Body of pancreas (tissue), 4 donors: ENCODE data around the gene WDR26. TPM values are rescaled to one million over a fixed set of nuclear protein-coding genes. Genes with fewer than 3 reads are reported as not detected.
A peak's percentile ranks its signal among the peaks of the same experiment; 100 is the strongest.

Experiments used
- ATAC-seq: fragments of 150-250 bp; one replicate; pipeline ENCODE4 v1.9.1; 2016
- DNase-seq, 4 donors: peaks; one replicate each; pipeline ENCODE4 v3.0.0-alpha.2; 2019
- H3K27ac ChIP-seq, 4 donors: fragments of 200-600 bp; sonication (generic); 1 replicate in 3 of 4; 2 replicates in 1 of 4; pipeline versions ENCODE4 v1.5.1 to v1.6.1; 2016 to 2019; ENCODE audit warnings: mild to moderate bottlenecking in 1 of 4, mixed read lengths in 1 of 4, moderate library complexity in 1 of 4
- H3K27me3 ChIP-seq, 2 donors: fragments of 200-600 bp; sonication (generic); one replicate each; pipeline ENCODE4 v1.6.0; 2016; ENCODE audit warnings: mild to moderate bottlenecking in 1 of 2
- H3K36me3 ChIP-seq, 2 donors: fragments of 200-600 bp; sonication (generic); replicated peaks in 1 of 2; 2 replicates each; pipeline ENCODE4 v1.5.1; 2016; ENCODE audit warnings: low read depth in 2 of 2; ENCODE audit not compliant: insufficient read depth in 1 of 2
- H3K4me1 ChIP-seq: fragments of 200-600 bp; sonication (generic); one replicate; pipeline ENCODE4 v1.6.0; 2016
- H3K4me3 ChIP-seq, 2 donors: fragments of 200-600 bp; sonication (generic); 1 replicate in 1 of 2; 2 replicates in 1 of 2; pipeline ENCODE4 v1.5.1; 2016 to 2019
- H3K9me3 ChIP-seq, 3 donors: fragments of 200-600 bp; sonication (generic); 1 replicate in 2 of 3; 2 replicates in 1 of 3; pipeline ENCODE4 v1.5.1; 2016
- POLR2A ChIP-seq, 3 donors: fragments of 450-650 bp; IDR thresholded peaks; one replicate each; pipeline ENCODE4 v1.6.1; 2016; ENCODE audit warnings: antibody characterized with exemption in 3 of 3, mild to moderate bottlenecking in 2 of 3
- WGBS, 2 donors: methylation state at CpG; one replicate each; pipeline ENCODE4 v1.1.5; 2017; 5-methylcytosine and 5-hydroxymethylcytosine counted together
- intact Hi-C: fragments of 100-400 bp; cut with DNase I; formaldehyde crosslinking; loops from one replicate; pipeline ENCODE4 v1.15.1; 2023
- total RNA-seq, 2 donors: library from RNA; depleted of rRNA; stranded (reverse); fragments of >200 nt; gene quantifications; one replicate each; pipeline ENCODE4 v1.1.0, GENCODE V29; 2016
- TF ChIP-seq, protein P1 (sequence below), 7 experiments: fragments of 450-650 bp in 4 of 7; fragments of 200-600 bp in 3 of 7; sonication (generic) in 3 of 7; IDR thresholded peaks; one replicate each; pipeline ENCODE4 v1.5.1; 2016 to 2019; ENCODE audit warnings: antibody characterized with exemption in 7 of 7

WDR26 gene
- total RNA-seq, 2 donors from 2014 or later: 29.3 to 49.3 TPM

DNA sequence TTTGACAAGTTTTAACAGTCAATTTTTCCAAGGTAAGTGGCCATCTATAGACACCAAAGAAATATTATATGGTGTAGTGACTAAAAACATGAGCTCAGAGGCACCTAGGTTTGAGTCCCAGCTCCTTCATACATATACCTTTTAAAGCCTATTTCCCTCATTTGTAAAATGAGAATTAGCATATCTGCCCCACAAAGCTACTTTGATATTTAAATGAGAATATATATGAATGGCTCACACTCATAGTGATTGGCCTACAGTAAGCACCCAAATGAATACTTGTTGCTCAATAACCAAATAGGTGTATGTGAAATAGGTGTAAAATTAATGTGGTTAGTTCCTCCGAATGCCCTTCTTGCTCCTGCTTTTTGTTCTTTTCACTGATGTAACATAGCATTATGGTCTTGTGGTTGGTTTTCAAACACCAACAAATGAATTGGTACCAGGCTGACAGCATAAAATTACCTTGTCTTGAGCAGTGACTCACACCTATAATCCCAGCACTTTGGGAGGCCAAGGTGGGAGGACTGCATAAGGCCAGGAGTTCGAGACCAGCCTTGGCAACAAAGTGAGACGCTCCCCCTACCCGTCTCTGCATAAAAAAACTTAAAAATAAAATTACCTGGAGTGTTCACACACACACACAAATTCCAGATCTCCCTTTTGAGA is 52.6 kb downstream of the WDR26 start:
- WGBS, 2 donors: 87 to 92% methylated on average over 4 of the region's 4 CpGs
- no peak for DNase-seq
- H3K4me3 ChIP-seq: no peak overlapping the region
- H3K9me3 ChIP-seq: no peaks in the 10 kb centered on the region
- no peak for ATAC-seq
- TF ChIP-seq POLR2A (IDR thresholded peaks at IDR 0.05): no peak
- TF ChIP-seq, protein P1, sequence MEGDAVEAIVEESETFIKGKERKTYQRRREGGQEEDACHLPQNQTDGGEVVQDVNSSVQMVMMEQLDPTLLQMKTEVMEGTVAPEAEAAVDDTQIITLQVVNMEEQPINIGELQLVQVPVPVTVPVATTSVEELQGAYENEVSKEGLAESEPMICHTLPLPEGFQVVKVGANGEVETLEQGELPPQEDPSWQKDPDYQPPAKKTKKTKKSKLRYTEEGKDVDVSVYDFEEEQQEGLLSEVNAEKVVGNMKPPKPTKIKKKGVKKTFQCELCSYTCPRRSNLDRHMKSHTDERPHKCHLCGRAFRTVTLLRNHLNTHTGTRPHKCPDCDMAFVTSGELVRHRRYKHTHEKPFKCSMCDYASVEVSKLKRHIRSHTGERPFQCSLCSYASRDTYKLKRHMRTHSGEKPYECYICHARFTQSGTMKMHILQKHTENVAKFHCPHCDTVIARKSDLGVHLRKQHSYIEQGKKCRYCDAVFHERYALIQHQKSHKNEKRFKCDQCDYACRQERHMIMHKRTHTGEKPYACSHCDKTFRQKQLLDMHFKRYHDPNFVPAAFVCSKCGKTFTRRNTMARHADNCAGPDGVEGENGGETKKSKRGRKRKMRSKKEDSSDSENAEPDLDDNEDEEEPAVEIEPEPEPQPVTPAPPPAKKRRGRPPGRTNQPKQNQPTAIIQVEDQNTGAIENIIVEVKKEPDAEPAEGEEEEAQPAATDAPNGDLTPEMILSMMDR (IDR thresholded peaks at IDR 0.05): no peak
- intact Hi-C loops: no loop called here
- no peaks in the 10 kb centered on the region for H3K4me1 ChIP-seq
- no peaks in the 10 kb centered on the region for H3K36me3 ChIP-seq
- no peak overlapping the region for H3K27ac ChIP-seq
- H3K27me3 ChIP-seq: no peaks in the 10 kb centered on the region

DNA sequence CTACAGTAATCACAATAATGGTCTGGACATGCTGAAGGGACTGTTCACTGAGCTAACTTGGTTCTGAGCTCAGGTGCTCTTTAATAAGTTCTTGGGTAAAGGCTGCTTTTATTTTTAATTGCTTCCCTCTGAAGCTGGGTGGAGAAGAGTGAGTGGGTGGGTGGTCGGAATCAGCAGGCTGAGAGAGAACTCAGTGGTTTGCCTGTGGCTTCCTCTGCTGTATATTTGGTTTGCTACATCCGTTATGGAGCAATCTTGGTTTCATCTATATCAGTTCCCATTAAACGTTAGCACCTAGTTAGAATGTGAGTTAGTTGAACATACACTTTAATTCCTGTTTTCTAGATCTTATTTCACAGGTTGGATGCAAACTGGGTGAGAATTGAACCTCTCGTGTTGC is 54.6 kb downstream of the WDR26 start:
- H3K36me3 ChIP-seq: peaks cover 0 to 7% of the 10 kb centered on the region in 2 donors
- no peaks in the 10 kb centered on the region for H3K9me3 ChIP-seq
- H3K4me3 ChIP-seq: no peak overlapping the region
- no peaks in the 10 kb centered on the region for H3K4me1 ChIP-seq
- DNase-seq: peak in 1 of 4 donors; percentile 19
- WGBS, 2 donors: 54 to 64% methylated on average over 4 of the region's 4 CpGs
- no peak overlapping the region for H3K27ac ChIP-seq
- H3K27me3 ChIP-seq: no peaks in the 10 kb centered on the region
- ATAC-seq: no peak
- intact Hi-C loops: no loop called here
- TF ChIP-seq, protein P1 (IDR thresholded peaks at IDR 0.05): no peak
- TF ChIP-seq POLR2A (IDR thresholded peaks at IDR 0.05): no peak

DNA sequence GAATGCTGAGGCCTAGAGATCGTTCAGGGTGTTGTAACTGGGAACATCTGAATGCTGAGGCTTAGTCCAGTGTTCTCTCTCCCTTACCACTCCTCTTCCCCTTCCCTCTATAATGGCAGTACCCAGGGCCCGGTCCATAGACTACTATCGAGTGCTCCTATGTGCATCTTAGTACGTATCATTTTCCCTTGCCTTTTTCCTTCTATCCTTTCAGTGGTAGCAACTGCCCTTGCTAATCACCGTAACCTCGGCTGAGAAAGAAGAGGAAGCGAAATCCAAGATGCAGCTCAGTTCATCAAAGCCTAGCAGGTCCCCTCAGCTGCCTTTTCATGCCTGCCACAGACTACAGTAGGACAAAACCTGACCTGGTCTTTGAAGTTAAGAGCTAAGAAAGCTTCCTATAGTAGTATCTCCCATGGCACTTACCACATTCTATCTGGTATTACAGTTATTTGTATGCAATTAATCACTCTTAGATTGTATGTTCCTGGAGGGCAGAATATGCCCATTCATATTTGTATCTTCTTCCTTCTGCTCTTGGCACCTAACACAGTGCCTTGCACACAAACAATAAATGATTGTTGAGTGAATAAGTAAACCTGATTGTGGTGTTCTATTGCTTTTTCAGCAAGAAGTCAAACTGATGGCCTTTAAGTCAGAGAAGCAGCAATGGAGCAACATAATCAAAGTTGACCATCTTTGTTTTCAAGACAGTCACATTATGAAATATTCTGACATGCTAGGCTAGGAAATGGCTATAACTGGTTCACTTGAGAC is 55.6 kb downstream of the WDR26 start:
- intact Hi-C loops: no loop called here
- Histone ChIP-seq H3K4me3 (no peak overlapping the region), H3K9me3 (no peaks in the 10 kb centered on the region), H3K4me1 (no peaks in the 10 kb centered on the region), H3K27me3 (no peaks in the 10 kb centered on the region), H3K27ac (peak overlapping the region in 1 of 4 donors; percentile 27), H3K36me3 (peaks cover 0 to 9% of the 10 kb centered on the region in 2 donors)
- no peak for ATAC-seq
- DNase-seq: no peak
- WGBS, 2 donors: 87 to 90% methylated on average over 7 of the region's 7 CpGs
- TF ChIP-seq POLR2A (IDR thresholded peaks at IDR 0.05): no peak
- TF ChIP-seq, protein P1 (IDR thresholded peaks at IDR 0.05): no peak

DNA sequence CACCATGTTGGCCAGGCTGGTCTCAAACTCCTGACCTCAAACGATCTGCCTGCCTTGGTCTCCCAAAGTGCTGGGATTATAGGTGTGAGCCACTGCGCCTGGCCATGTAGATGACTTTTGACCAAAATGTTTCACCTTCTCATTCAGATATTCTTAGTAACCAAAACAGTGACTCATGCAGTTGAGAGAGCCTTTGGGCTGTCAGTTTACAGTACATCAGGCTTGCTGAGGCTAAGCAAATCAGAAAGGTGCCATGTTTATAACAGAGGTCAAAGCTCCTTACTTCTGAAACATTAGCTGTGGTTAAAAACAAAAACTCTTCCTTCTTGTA is 57.0 kb downstream of the WDR26 start:
- 74% methylated on average over 2 of the region's 2 CpGs; no CpG with 5 or more reads in 1 of the 2 donors for WGBS, 2 donors
- ATAC-seq: no peak
- DNase-seq: no peak
- no peak overlapping the region for H3K4me3 ChIP-seq
- no peaks in the 10 kb centered on the region for H3K4me1 ChIP-seq
- TF ChIP-seq, protein P1 (IDR thresholded peaks at IDR 0.05): no peak
- intact Hi-C loops: no loop called here
- peaks cover 0 to 9% of the 10 kb centered on the region in 2 donors for H3K36me3 ChIP-seq
- H3K9me3 ChIP-seq: no peaks in the 10 kb centered on the region
- H3K27ac ChIP-seq: peak overlapping the region in 1 of 4 donors; percentile 43
- H3K27me3 ChIP-seq: no peaks in the 10 kb centered on the region
